Renal cortical epithelial cell (primary cell): ENCODE measurements around the gene MDC1. TPM values are rescaled to one million over a fixed set of nuclear protein-coding genes. Genes with fewer than 3 reads are reported as not detected.
"Not testable (repeated sequence)": the region's sequence is repeated elsewhere in the genome, so short reads cannot be mapped to it uniquely, and the experiment has no call there.

ENCODE experiments used
- DNase-seq: peaks from one replicate; pipeline ENCODE4 v3.0.0-alpha.2; 2011; ENCODE audit warnings: low read depth
- total RNA-seq: library from RNA; depleted of rRNA; stranded (reverse); fragments of >200 nt; gene quantifications from 2 replicates; pipeline ENCODE4 v1.2.3, GENCODE V29; 2014

MDC1 gene
- total RNA-seq, 1 donor from 2014 or later = 10.2 TPM

DNA sequence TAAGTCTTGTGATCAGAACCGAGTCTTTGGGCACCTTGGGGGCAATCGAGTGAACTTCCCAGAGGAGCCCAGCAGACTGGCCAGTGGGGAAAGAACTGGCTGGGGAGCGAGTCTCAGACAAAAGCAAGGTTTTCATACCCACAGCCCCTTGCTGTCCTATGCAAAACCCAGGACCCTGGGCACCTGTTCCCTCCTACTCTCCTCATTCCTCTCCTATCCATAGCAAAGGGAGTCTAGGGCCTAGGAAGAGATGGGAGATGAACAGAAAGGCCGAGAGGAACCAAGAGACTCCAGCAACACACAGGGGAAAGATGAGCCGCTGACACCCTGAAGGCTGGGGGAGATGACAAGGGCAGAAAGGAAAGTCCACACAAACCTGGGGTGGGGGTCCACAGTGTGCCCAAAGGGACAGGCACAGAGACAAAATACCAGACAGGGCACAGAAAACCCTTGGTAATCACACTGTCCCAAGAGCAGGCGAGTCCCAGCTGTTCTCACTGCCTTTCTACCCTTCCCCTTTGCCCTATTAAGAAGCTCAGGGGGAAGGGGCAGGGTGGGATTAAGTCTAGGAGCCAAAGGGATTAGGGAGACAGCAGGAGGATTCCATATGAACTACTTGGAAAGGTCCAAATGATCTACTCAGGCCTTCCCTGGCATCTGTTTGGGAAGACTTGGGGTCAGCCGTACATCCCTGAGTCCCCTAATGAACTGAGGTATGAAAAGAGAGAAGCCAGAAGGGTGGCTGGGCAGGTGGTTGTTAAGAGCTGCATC lies 37.1 kb downstream of the MDC1 start:
- DNase-seq = no peak

GRCh38 chr6:30678964-30679726 lies 37.9 kb downstream of the MDC1 start:
- peak; percentile 46 for DNase-seq

- no peak for DNase-seq
These were observed 40.3 kb downstream of the MDC1 start for GRCh38 chr6:30676660-30677285.

DNA sequence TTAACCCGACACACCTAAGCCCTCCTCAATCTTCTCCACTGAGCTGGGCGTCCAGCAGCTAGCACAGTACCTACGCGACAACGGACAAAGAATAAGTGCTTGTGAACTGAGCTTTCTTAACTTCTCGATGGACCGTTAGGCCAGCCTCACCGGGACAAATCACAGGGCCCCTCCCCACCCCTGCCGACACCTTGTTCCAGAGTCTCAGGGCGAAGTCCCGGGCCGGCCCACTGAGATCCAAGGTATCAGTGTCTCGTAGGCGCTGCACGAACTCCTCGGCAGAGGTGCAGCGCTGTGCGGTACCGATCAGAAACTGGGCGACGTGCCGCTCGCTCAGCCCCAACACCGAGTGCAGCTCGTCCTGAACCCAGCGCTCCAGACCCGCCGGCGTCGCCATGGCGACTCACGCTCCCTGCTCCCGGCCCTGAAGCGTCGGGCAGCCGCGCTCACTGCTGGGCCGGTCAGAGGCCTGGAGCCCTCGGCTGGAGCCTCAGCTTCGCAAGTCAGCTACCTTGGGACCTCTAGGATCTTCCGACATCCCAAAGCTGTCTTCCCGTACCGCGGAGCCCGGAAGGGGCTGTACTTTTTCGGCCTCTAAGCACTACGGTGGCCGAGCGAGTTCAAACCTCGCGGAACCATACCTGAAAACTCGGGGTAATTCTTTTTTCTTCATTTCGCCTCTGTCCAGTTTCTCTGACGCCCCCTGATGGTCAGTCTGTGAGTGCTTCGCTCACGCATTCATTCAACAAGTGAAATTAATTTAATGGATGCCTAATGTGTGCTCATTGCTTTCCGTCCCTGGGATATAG lies 44.4 kb downstream of the MDC1 start, which contains the start of gene DHX16:
Gene DHX16, minus strand, starts transcription at position 562 of the 809 bp plus-strand sequence. Its CDS starts 165 bp downstream, at position 397.
- peak; percentile 96 for DNase-seq

GRCh38 chr6:30670760-30671527 lies 46.1 kb downstream of the MDC1 start:
- no peak for DNase-seq

DNA sequence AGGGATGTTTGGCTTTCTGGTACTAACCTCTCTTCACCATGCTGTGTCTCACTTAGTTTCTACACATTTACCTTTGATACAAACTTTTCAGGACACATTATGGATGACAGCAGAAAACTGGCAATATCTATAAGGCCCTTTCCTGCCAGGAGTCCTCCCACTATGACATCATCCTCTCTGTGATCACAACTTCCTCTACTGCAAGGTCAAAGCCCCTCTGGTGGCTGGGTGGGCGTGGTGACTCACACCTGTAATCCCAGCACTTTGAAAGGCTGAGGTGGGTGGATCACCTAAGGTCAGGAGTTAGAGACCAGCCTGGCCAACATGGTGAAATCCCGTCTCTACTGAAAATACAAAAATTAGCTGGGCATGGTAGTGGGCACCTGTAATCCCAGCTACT lies 50.8 kb downstream of the MDC1 start:
- DNase-seq = peak; percentile 49

DNA sequence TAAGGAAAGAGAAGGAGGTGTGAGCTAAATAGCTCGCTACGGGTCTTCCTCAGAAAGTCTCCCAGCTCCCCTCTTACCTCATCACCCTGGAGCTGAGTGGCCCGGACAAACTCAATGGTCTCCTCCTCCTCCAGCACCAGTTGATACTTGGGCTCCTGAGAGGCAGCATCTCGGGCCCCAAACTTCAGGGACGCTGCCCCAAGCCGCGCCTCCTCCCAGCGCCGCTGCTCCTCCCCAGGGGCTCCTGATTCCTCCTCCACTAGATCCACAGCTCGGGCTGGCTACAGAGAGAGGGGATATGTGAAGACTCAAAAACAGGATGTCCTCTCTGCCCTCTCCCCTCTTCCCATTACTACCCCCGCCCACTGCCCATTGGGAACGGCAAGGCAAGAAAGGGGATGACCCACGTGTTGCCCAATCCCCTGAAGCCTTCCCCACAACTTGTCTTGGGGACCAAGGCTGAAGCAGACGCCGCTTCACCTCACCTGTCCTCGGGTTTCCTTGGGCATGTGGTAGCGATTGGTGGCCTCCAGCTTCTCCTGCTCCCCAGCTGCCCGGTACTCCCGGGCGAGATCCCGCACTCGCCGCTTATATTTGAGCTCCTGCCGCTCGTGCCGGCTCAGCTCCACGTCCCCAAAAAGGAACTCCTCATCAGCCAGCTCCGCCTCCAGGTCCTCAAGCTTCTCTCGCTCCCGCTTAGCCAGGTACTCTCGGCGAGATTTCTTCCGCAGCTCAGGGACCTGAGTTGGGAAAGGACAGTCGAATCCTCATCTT lies 51.9 kb downstream of the MDC1 start:
- DNase-seq = no peak

GRCh38 chr6:30657922-30658321 lies 59.2 kb downstream of the MDC1 start:
- DNase-seq = not testable (repeated sequence)

DNA sequence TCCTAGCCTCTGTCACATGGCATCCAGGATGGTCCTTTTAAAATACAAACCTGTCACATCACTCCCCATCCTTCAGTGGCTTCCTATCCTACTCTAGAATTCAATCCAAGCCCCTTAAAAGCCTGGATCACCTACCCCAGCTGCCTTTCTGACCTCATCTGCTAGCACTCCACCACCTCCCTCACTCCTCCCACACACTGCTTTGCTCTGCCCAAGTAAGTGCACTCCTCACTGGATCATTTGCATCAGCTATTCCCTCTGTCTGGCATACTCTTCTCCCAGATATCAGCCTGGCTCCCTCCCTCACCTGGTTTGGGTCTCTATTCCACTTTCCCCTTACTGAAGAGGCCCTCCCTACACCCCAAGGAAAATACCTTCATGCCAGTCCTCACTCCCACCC lies 59.6 kb downstream of the MDC1 start:
- no peak for DNase-seq

DNA sequence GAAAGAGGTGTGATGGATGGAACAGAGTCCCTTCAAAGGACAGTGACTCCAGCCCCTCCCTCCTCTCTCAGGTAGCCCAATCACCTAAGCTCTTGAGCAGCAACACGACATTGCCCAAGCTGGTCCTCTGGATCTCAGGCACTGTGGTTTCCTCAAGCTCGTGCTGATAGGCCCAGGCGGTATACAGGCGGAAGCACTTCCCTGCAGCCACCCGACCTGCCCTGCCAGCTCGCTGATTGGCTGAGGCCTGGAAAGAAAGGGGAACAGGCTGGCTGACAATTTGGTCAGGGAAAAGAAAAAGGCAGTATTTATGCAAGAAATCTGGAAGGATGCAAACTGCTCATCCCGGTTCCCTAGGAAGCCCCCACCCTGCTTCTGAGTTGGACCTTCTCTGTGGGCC lies 60.6 kb downstream of the MDC1 start:
- DNase-seq = no peak

- no peak for DNase-seq
These were observed 61.4 kb downstream of the MDC1 start for GRCh38 chr6:30655743-30656094.

- DNase-seq = no peak
These were observed 62.0 kb downstream of the MDC1 start for GRCh38 chr6:30654798-30655742.

- DNase-seq = no peak
These were observed 65.9 kb downstream of the MDC1 start for GRCh38 chr6:30651143-30651542.

Other genes with a start within 250 kb of the MDC1 start
- gene HLA-E, start 227.8 kb downstream of the MDC1 start, total RNA-seq = 170 and 213 TPM in 2 replicates
- gene GNL1, start 160.8 kb downstream of the MDC1 start, total RNA-seq = 32.2 and 49.8 TPM in 2 replicates
- 2.3 and 3.9 TPM in 2 replicates for gene PRR3, start 160.0 kb downstream of the MDC1 start, total RNA-seq
- 40.1 and 77.8 TPM in 2 replicates for gene ABCF1, start 145.8 kb downstream of the MDC1 start, total RNA-seq
- gene PPP1R10, start 100.0 kb downstream of the MDC1 start, total RNA-seq = 6.1 and 30.3 TPM in 2 replicates
- 31.0 and 60.4 TPM in 2 replicates for gene MRPS18B, start 99.4 kb downstream of the MDC1 start, total RNA-seq
- 7.6 and 7.8 TPM in 2 replicates for gene ATAT1, start 90.4 kb downstream of the MDC1 start, total RNA-seq
- 6.9 and 7.3 TPM in 2 replicates for gene C6orf136, start 70.1 kb downstream of the MDC1 start, total RNA-seq
- gene DHX16, start 44.3 kb downstream of the MDC1 start, total RNA-seq = 40.2 and 41.7 TPM in 2 replicates
- 27.5 and 38.7 TPM in 2 replicates for gene PPP1R18, start 30.6 kb downstream of the MDC1 start, total RNA-seq
- gene NRM, start 26.3 kb downstream of the MDC1 start, total RNA-seq = 0.69 and 1.7 TPM in 2 replicates
- gene TUBB, start 3.1 kb upstream of the MDC1 start, total RNA-seq = 312 and 597 TPM in 2 replicates
- 19.4 and 100 TPM in 2 replicates for gene FLOT1, start 25.4 kb upstream of the MDC1 start, total RNA-seq
- gene IER3, start 27.3 kb upstream of the MDC1 start, total RNA-seq = 56.6 and 249 TPM in 2 replicates
- gene DDR1, start 167.2 kb upstream of the MDC1 start, total RNA-seq = 165 and 197 TPM in 2 replicates
- 17.2 and 24.2 TPM in 2 replicates for gene GTF2H4, start 190.9 kb upstream of the MDC1 start, total RNA-seq
- 47.5 and 144 TPM in 2 replicates for gene VARS2, start 197.0 kb upstream of the MDC1 start, total RNA-seq
- 1.9 TPM in 1 of 2 replicates, not detected in the other for gene SFTA2, start 214.9 kb upstream of the MDC1 start, total RNA-seq
- 0.17 TPM in 1 of 2 replicates, not detected in the other for gene MUCL3, start 223.7 kb upstream of the MDC1 start, total RNA-seq